Mesangial cell (primary cell): ENCODE data around the gene STUM. TPM values are rescaled to one million over a fixed set of nuclear protein-coding genes. Genes with fewer than 3 reads are reported as not detected.

ENCODE experiments used
- total RNA-seq: library from RNA; depleted of rRNA; stranded (reverse); fragments of >200 nt; gene quantifications from 2 replicates; pipeline ENCODE4 v1.2.3, GENCODE V29; 2015

Gene STUM, protein sequence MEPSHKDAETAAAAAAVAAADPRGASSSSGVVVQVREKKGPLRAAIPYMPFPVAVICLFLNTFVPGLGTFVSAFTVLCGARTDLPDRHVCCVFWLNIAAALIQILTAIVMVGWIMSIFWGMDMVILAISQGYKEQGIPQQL
- total RNA-seq, result under 0.01 TPM in 1 of 2 replicates, not detected in the other

DNA sequence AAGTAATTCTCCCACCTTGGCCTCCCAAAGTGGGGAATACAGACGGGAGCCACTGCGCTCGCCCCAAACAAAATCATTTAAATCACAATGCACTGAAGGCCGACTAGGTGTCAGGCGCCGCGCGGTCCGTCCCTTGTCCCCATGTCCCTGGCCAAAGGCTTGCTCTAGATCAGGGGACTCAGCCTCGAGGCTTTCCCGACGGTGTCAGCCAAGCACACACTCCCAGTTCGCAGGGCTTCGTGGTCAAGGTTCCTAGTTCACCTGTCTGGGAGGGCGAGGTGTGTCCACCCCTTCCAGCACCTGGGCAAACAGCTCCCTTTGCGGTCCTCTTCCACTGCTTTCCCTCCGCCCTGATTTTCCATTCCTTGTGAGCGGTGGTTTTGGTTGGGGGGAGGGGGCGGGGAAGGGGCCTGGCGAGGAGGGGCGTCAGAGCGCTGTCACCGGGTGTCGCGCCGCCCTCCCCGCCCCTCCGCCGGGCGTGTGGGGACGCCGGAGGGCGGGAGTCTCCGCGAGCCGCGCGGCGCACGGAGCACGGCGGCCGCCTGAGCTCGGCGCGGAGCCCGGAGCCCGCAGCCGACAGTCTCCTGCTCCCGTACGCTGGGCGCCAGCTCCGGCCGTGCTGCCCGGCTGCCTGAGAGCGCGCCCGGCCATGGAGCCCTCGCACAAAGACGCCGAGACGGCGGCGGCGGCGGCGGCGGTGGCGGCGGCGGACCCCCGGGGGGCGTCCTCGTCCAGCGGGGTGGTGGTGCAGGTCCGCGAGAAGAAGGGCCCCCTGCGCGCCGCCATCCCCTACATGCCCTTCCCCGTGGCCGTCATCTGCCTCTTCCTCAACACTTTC, at the start of gene STUM:
Gene STUM (plus strand): TSS at position 509 of the 838 bp plus-strand sequence. CDS start 141 bp downstream, at position 650.

Other genes with a start within 250 kb of the STUM start
- gene LIN9, start 239.6 kb upstream of the STUM start, total RNA-seq, result 1.4 and 6.8 TPM in 2 replicates
- gene PARP1, start 140.7 kb upstream of the STUM start, total RNA-seq, result 86.7 and 164 TPM in 2 replicates
- 4.7 and 8.0 TPM in 2 replicates for gene ITPKB, start 190.5 kb downstream of the STUM start, total RNA-seq